GM19240 (cell line): ENCODE data around the gene SND1.

Source experiments
- DNase-seq: peaks from one replicate; pipeline ENCODE4 v3.0.0; 2011; ENCODE audit warnings: low spot score; ENCODE audit not compliant: insufficient read length

SND1 gene

GRCh38 chr7:128131731-128132130 lies 479.7 kb downstream of the SND1 start:
- no peak for DNase-seq

GRCh38 chr7:128132426-128133069 lies 480.6 kb downstream of the SND1 start:
- DNase-seq = no peak

DNA sequence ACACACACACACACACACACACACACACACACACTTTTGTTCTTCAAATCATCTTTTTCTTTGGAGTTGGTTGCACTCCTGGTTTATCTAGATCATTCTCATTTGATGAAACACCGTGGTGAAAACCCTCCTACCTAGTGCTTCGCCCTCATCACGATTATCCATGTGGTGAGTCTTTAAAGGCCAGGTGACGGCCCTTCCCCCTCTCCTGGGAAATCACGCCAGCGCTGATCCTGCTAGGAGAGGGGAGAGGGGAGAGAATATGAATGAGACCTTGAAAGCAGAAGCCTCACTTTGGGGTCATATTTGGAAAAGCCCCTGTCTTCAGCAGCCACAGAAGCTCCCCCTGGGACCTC lies 483.1 kb downstream of the SND1 start:
- DNase-seq = no peak

GRCh38 chr7:128135515-128136214 lies 483.7 kb downstream of the SND1 start:
- peak; percentile 69 for DNase-seq

GRCh38 chr7:128136215-128136597 lies 484.2 kb downstream of the SND1 start:
- DNase-seq = no peak

DNA sequence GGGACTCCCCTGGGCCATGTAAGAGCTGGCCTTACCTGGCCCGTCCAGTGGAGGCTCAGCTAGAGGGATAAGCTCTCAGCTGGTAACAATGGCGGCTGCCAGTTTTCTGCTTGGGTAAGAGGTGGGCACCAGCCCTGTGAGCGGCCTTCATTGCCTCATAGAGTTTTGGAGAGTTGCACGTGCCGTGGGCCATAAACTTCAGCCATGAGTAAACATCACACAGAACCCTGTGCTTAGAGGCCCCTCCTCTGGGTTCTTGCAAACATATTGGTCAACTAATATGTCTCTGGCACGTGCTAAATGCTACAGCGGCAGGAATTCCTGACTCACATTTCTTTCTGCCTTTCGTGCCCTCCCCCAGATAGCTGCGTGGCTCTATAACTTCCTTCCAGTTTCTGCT lies 485.2 kb downstream of the SND1 start:
- DNase-seq = no peak

- no peak for DNase-seq
Observed at GRCh38 chr7:128139406-128139805, 487.4 kb downstream of the SND1 start.

DNA sequence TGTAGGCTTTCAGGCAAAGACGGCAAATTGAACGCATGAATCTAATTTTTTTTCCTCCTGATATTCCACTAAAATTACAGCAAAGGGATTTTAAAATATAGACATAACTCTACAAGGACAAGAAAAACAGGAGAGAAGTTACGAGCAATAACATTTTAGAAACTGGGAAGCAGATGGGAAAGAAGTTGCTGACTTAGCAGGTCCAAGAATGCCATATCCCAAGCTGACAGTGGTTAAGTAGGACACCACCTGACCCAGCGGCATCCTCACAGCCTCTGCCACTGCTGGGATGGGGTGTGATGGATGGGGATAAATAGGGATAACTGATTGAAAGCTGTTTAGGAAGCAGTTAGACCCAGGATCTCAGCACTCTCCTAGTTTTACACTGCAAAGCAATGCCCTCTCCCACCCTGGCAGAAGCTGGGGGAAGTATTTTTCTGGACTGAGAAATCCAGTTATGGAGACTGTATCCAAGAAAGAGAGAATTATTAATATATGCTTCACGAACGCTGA lies 489.7 kb downstream of the SND1 start:
- no peak for DNase-seq
